Endothelial cell of umbilical vein (primary cell): Measurements from ENCODE around the gene UVRAG. TPM values are rescaled to one million over a fixed set of nuclear protein-coding genes. Genes with fewer than 3 reads are reported as not detected.

Source experiments
- BruUV-seq: library from RNA; stranded (reverse); fragments of 400-500 nt; replicated peaks from 2 replicates; lab custom pipeline; 2021; lab: Mats Ljungman, UMichigan
- CTCF ChIA-PET: fragments of 300-600, 350-600 bp; sonication (Branson Sonifier 250); formaldehyde crosslinking; loops from one replicate; lab custom pipeline; 2021; ENCODE audit warnings: antibody characterized with exemption, inconsistent platforms; lab: Charles Lee
- POLR2A ChIA-PET: fragments of 300-600, 350-600 bp; sonication (Branson Sonifier 250); formaldehyde crosslinking; loops from one replicate; lab custom pipeline; 2021; ENCODE audit warnings: antibody characterized with exemption, inconsistent platforms; lab: Charles Lee
- DNase-seq: peaks from one replicate; pipeline ENCODE4 v3.0.0-alpha.2; 2011; ENCODE audit warnings: low read depth, low spot score
- FAIRE-seq: peaks from 2 replicates; lab custom pipeline; 2011; peaks lifted over from hg19 to GRCh38; lab: Jason Lieb, UNC
- H2AFZ ChIP-seq: 2 replicates; pipeline ENCODE4 v1.6.0; 2012; ENCODE audit warnings: low read depth, low read length, control low read depth, inconsistent platforms
- H3K27ac ChIP-seq: 2 replicates; pipeline ENCODE4 v1.5.1; 2011; ENCODE audit warnings: low read depth, mild to moderate bottlenecking, control low read depth, low read length, moderate library complexity; ENCODE audit not compliant: insufficient read depth
- H3K27me3 ChIP-seq, 2 experiments: 2 replicates each; pipeline versions ENCODE4 v1.6.0 to v1.6.1; 2011; ENCODE audit warnings: low read length in 2 of 2, mixed read lengths in 1 of 2; ENCODE audit not compliant: control insufficient read depth in 2 of 2, insufficient read depth in 2 of 2
- H3K36me3 ChIP-seq, 2 experiments: 2 replicates in 1 of 2; 3 replicates in 1 of 2; pipeline ENCODE4 v1.5.1; 2011; ENCODE audit warnings: low read length in 2 of 2, mild to moderate bottlenecking in 1 of 2, moderate library complexity in 1 of 2; ENCODE audit not compliant: control insufficient read depth in 2 of 2, insufficient read depth in 2 of 2; ENCODE audit errors: extremely low read depth in 1 of 2
- H3K4me1 ChIP-seq: 3 replicates; pipeline ENCODE4 v1.5.1; 2011; ENCODE audit warnings: mild to moderate bottlenecking, low read length; ENCODE audit not compliant: control insufficient read depth, insufficient read depth; ENCODE audit errors: extremely low read depth
- H3K4me2 ChIP-seq: 2 replicates; pipeline ENCODE4 v1.6.1; 2011; ENCODE audit warnings: low read length, control low read depth, mixed read lengths; ENCODE audit not compliant: insufficient read depth
- H3K4me3 ChIP-seq, 3 experiments: fragments of 200-600 bp in 1 of 3; sonication (generic), shearing (Covaris generic) in 1 of 3; replicated peaks in 1 of 3; 2 replicates each; pipeline ENCODE4 v1.5.1; 2011 to 2016; ENCODE audit warnings: control low read depth in 3 of 3, low read length in 3 of 3, mild to moderate bottlenecking in 2 of 3, inconsistent platforms in 1 of 3, low read depth in 1 of 3, moderate library complexity in 1 of 3; ENCODE audit not compliant: insufficient read depth in 1 of 3
- H3K79me2 ChIP-seq: 2 replicates; pipeline ENCODE4 v1.6.0; 2012; ENCODE audit warnings: low read length, inconsistent platforms; ENCODE audit not compliant: control insufficient read depth, insufficient read depth
- H3K9ac ChIP-seq: replicated peaks from 2 replicates; pipeline ENCODE3; 2011; ENCODE audit warnings: low read length, control low read depth; ENCODE audit not compliant: insufficient read depth; ENCODE audit errors: extremely low read depth
- H3K9me1 ChIP-seq: replicated peaks from 3 replicates; pipeline ENCODE4 v1.6.0; 2011; ENCODE audit warnings: mild to moderate bottlenecking, low read length; ENCODE audit not compliant: control insufficient read depth, insufficient read depth; ENCODE audit errors: extremely low read depth
- H3K9me3 ChIP-seq: replicated peaks from 2 replicates; pipeline ENCODE4 v1.5.1; 2012; ENCODE audit warnings: low read length, inconsistent platforms; ENCODE audit not compliant: control insufficient read depth, insufficient read depth
- H4K20me1 ChIP-seq: replicated peaks from 2 replicates; pipeline ENCODE3; 2011; ENCODE audit warnings: mild to moderate bottlenecking, low read length; ENCODE audit not compliant: control insufficient read depth, insufficient read depth; ENCODE audit errors: extremely low read depth
- CTCF ChIP-seq, 2 donors: IDR thresholded peaks; 1 replicate in 1 of 2; 2 replicates in 1 of 2; pipeline ENCODE4 v1.5.1; 2011; ENCODE audit warnings: low read length in 2 of 2, mild to moderate bottlenecking in 2 of 2, moderate library complexity in 2 of 2, control low read depth in 1 of 2, inconsistent platforms in 1 of 2, low read depth in 1 of 2; ENCODE audit not compliant: insufficient read depth in 1 of 2; ENCODE audit errors: extremely low read depth in 1 of 2
- EZH2 ChIP-seq: IDR thresholded peaks from 2 replicates; pipeline ENCODE4 v1.6.1; 2012; ENCODE audit warnings: borderline replicate concordance, low read depth, mild to moderate bottlenecking, moderate library complexity, low read length, inconsistent platforms; ENCODE audit not compliant: severe bottlenecking
- FOS ChIP-seq: IDR thresholded peaks from 2 replicates; pipeline ENCODE4 v1.6.1; 2011; ENCODE audit warnings: mild to moderate bottlenecking, low read length, moderate library complexity, borderline replicate concordance; ENCODE audit not compliant: insufficient read depth
- GATA2 ChIP-seq: IDR thresholded peaks from 2 replicates; pipeline ENCODE4 v1.7.0; 2011; ENCODE audit warnings: low read depth, mild to moderate bottlenecking, moderate library complexity, mixed read lengths, low read length; ENCODE audit not compliant: insufficient read length, insufficient read depth
- JUN ChIP-seq: IDR thresholded peaks from 2 replicates; pipeline ENCODE4 v1.6.1; 2011; ENCODE audit warnings: borderline replicate concordance, low read depth; ENCODE audit not compliant: insufficient read length, insufficient read depth
- MAX ChIP-seq: IDR thresholded peaks from 2 replicates; pipeline ENCODE4 v1.6.1; 2011; ENCODE audit not compliant: insufficient read depth, insufficient read length
- MYC ChIP-seq: IDR thresholded peaks from one replicate; pipeline ENCODE4 v1.6.1; 2011; ENCODE audit warnings: mild to moderate bottlenecking, low read depth, low read length
- POLR2AphosphoS5 ChIP-seq: IDR thresholded peaks from 2 replicates; pipeline ENCODE4 v1.6.1; 2012; ENCODE audit warnings: low read depth, mild to moderate bottlenecking, control low read depth, low read length, moderate library complexity; ENCODE audit not compliant: insufficient read depth
- dilution Hi-C: fragments of 300-500 bp; cut with MboI; formaldehyde crosslinking; loops from one replicate; pipeline ENCODE4 v1.15.0; 2019; ENCODE audit warnings: low sequenced_read_pairs; ENCODE audit not compliant: extremely low pct_ligation_motif_present
- intact Hi-C: fragments of 100-400 bp; cut with micrococcal nuclease; formaldehyde crosslinking; loops from one replicate; pipeline ENCODE4 v1.10.0; 2022
- polyA plus RNA-seq, 4 experiments: library from polyadenylated mRNA; depleted of rRNA in 3 of 4; stranded (reverse) in 3 of 4; unstranded in 1 of 4; fragments of >200 nt; gene quantifications; 2 replicates each; pipeline versions ENCODE4 v1.2.1 to v1.2.3, GENCODE V29; 2011 to 2012; ENCODE audit warnings: missing spikeins in 1 of 4
- total RNA-seq: library from RNA; stranded (reverse); gene quantifications from 2 replicates; pipeline ENCODE4 v1.2.3, GENCODE V29; 2021

Gene UVRAG
- total and polyA plus RNA-seq, 2 donors (not counting 3 experiments of a cell fraction or from before 2014, with no cell fraction given), result 21.2 to 65.6 TPM

- Histone ChIP-seq H3K4me2 (no peak overlapping the region), H3K9me1 (no peaks in the 10 kb centered on the region), H3K4me1 (peaks cover 10% of the 10 kb centered on the region), H3K4me3 (no peak overlapping the region), H3K36me3 (no peaks in the 10 kb centered on the region), H3K27me3 (peaks cover 19 to 25% of the 10 kb centered on the region in 2 experiments), H3K27ac (no peak overlapping the region), H2AFZ (no peak overlapping the region), H3K9ac (no peak overlapping the region), H3K79me2 (no peaks in the 10 kb centered on the region), H3K9me3 (no peaks in the 10 kb centered on the region), H4K20me1 (no peaks in the 10 kb centered on the region)
- BruUV-seq, result no TSS peak
- POLR2A ChIA-PET, result no interaction called here
- DNase-seq (no peak), FAIRE-seq (no peak)
- CTCF ChIA-PET, result no interaction called here
- intact Hi-C loops, result no loop called here
- dilution Hi-C loops, result no loop called here
- TF ChIP-seq POLR2AphosphoS5 (no peak), EZH2 (no peak), FOS (no peak), JUN (no peak), CTCF (IDR thresholded peaks at IDR 0.05; ENCODE audit: extremely low read depth in 1 of 2, insufficient read depth in 1 of 2, low read depth in 1 of 2, low read length in 2 of 2) (no peak), MAX (no peak), MYC (no peak), GATA2 (no peak)
Observed at GRCh38 chr11:75771646-75772410, 43.2 kb upstream of the UVRAG start.
